Right ventricle myocardium inferior (tissue), 1 donor: Measurements from ENCODE around the gene SEC14L6. TPM values are rescaled to one million over a fixed set of nuclear protein-coding genes. Genes with fewer than 3 reads are reported as not detected.

Source experiments
- ATAC-seq: fragments of 200-7000 bp; cut with Tn5 transposase; one replicate; pipeline ENCODE4 v1.9.1; 2020; ENCODE audit warnings: mild to moderate bottlenecking, moderate library complexity
- DNase-seq: peaks from one replicate; pipeline ENCODE4 v3.0.0; 2021; ENCODE audit errors: missing footprints
- intact Hi-C: fragments of 100-400 bp; cut with DNase I; formaldehyde crosslinking; loops from one replicate; pipeline ENCODE4 v1.11.0; 2022
- total RNA-seq: library from RNA; stranded (reverse); fragmentation: NEBNext Ultra II Directional; extraction: Animal tissue kit (Norgen Biotek cat#: 25700); gene quantifications from one replicate; pipeline ENCODE4 v1.2.1, GENCODE V29; 2021
- donor health status: DM: no; HTN: yes; CAD: no; lungs with severe emphysema.

SEC14L6 gene
- total RNA-seq, 1 donor from 2014 or later = 0.05 TPM

- DNase-seq (no peak), ATAC-seq (no peak)
- intact Hi-C loops = loop anchor here (5.0 kb wide), 1 partner anchor 38 kb away; no protein-coding TSS in a partner anchor
These were observed 66.6 kb downstream of the SEC14L6 start for GRCh38 chr22:30479981-30480380.

GRCh38 chr22:30474683-30475424 is 71.7 kb downstream of the SEC14L6 start:
- ATAC-seq (no peak), DNase-seq (no peak)
- intact Hi-C loops = no loop called here

- DNase-seq = no peak
- intact Hi-C loops = no loop called here
- no peak for ATAC-seq
These were observed 72.4 kb downstream of the SEC14L6 start for GRCh38 chr22:30474121-30474520.

- DNase-seq = no peak
These were observed 73.4 kb downstream of the SEC14L6 start for GRCh38 chr22:30472994-30473720.

More at GRCh38 chr22:30472994-30473720, 73.4 kb downstream of the SEC14L6 start:
- ATAC-seq = no peak
- intact Hi-C loops = no loop called here

Other genes with a start within 250 kb of the SEC14L6 start
- gene TBC1D10A, start 219.8 kb downstream of the SEC14L6 start, total RNA-seq = 7.1 TPM
- 95.4 TPM for gene SF3A1, start 189.8 kb downstream of the SEC14L6 start, total RNA-seq
- gene CCDC157, start 189.7 kb downstream of the SEC14L6 start, total RNA-seq = 0.46 TPM
- 3.7 TPM for gene RNF215, start 159.3 kb downstream of the SEC14L6 start, total RNA-seq
- 0.65 TPM for gene SEC14L2, start 149.7 kb downstream of the SEC14L6 start, total RNA-seq
- 18.2 TPM for gene MTFP1, start 121.0 kb downstream of the SEC14L6 start, total RNA-seq
- not detected for gene SEC14L3, start 74.7 kb downstream of the SEC14L6 start, total RNA-seq
- gene SEC14L4, start 41.0 kb downstream of the SEC14L6 start, total RNA-seq = not detected
- 0.19 TPM for gene GAL3ST1, start 27.9 kb upstream of the SEC14L6 start, total RNA-seq
- 22.4 TPM for gene PES1, start 45.2 kb upstream of the SEC14L6 start, total RNA-seq
- gene TCN2, start 60.4 kb upstream of the SEC14L6 start, total RNA-seq = 16.7 TPM
- gene SLC35E4, start 89.0 kb upstream of the SEC14L6 start, total RNA-seq = 5.0 TPM
- gene DUSP18, start 121.1 kb upstream of the SEC14L6 start, total RNA-seq = 2.8 TPM
- gene OSBP2, start 148.1 kb upstream of the SEC14L6 start, total RNA-seq = 11.1 TPM